ENCODE results near the gene ALPK1.
"Not testable (repeated sequence)": the region's sequence is repeated elsewhere in the genome, so short reads cannot be mapped to it uniquely, and the experiment has no call there.

The ALPK1 gene

DNA sequence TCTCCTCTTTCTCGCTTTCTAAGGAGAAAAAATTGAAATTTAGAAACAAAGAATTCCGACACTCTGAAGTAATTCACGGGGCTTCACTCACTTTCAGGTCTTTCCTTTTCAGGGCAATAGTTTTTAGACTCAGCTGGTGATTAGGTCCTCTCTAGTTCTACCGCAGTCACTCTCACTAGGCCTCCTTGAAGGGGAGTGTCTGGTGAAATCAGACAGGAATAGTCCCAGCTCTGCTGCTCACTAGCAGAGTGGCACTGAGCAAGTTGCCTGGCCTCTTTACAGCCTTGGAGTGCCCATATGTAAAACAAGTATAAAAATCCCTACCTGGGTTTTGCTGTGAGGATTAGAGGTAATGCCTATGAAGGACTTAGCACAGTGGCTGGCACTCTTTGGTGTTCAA is 154.7 kb downstream of the ALPK1 start:
- no peak for DNase-seq

GRCh38 chr4:112453321-112453720 is 156.2 kb downstream of the ALPK1 start:
- no peak for DNase-seq

GRCh38 chr4:112472318-112472717 is 175.1 kb downstream of the ALPK1 start:
- no peak for DNase-seq

- no peak for DNase-seq
Measured at GRCh38 chr4:112473985-112474384, 176.8 kb downstream of the ALPK1 start.

GRCh38 chr4:112485930-112486329 is 188.8 kb downstream of the ALPK1 start:
- peak; percentile 8 for DNase-seq

GRCh38 chr4:112490808-112491207 is 193.6 kb downstream of the ALPK1 start:
- DNase-seq = not testable (repeated sequence)
